NCI-H2107 (cell line): Measurements from ENCODE around the gene MEIS1.

ENCODE experiments used
- DNase-seq: peaks from one replicate; lab custom pipeline; 2025; lab: John Stamatoyannopoulos, UW

Gene MEIS1

GRCh38 chr2:66580166-66581049 is 145.5 kb downstream of the MEIS1 start:
- DNase-seq = no peak

- no peak for DNase-seq
These were observed 146.6 kb downstream of the MEIS1 start for GRCh38 chr2:66581339-66582103.

- DNase-seq = no peak
These were observed 147.4 kb downstream of the MEIS1 start for GRCh38 chr2:66582104-66582986.

GRCh38 chr2:66582987-66583880 is 148.3 kb downstream of the MEIS1 start:
- no peak for DNase-seq

- DNase-seq = no peak
These were observed 149.0 kb downstream of the MEIS1 start for GRCh38 chr2:66583881-66584280.

- DNase-seq = no peak
These were observed 150.7 kb downstream of the MEIS1 start for GRCh38 chr2:66585587-66585986.

- no peak for DNase-seq
These were observed 152.3 kb downstream of the MEIS1 start for GRCh38 chr2:66587216-66587615.

GRCh38 chr2:66594001-66594400 is 159.1 kb downstream of the MEIS1 start:
- DNase-seq = no peak

GRCh38 chr2:66595556-66595955 is 160.6 kb downstream of the MEIS1 start:
- no peak for DNase-seq

GRCh38 chr2:66596256-66596655 is 161.3 kb downstream of the MEIS1 start:
- no peak for DNase-seq

- DNase-seq = no peak
These were observed 166.7 kb downstream of the MEIS1 start for GRCh38 chr2:66601624-66602023.

GRCh38 chr2:66602341-66602740 is 167.4 kb downstream of the MEIS1 start:
- no peak for DNase-seq

- no peak for DNase-seq
These were observed 169.4 kb downstream of the MEIS1 start for GRCh38 chr2:66604326-66604725.

- DNase-seq = no peak
These were observed 170.1 kb downstream of the MEIS1 start for GRCh38 chr2:66604976-66605375.

- no peak for DNase-seq
These were observed 172.2 kb downstream of the MEIS1 start for GRCh38 chr2:66607152-66607551.
